Esophagus squamous epithelium (tissue), 5 donors: ENCODE data around the gene CATSPERD. TPM values are rescaled to one million over a fixed set of nuclear protein-coding genes. Genes with fewer than 3 reads are reported as not detected.

Experiments used
- DNase-seq: peaks from one replicate; lab custom pipeline; 2025; lab: John Stamatoyannopoulos, UW
- H3K27ac ChIP-seq, 4 donors: fragments of 200-600 bp; sonication (generic); one replicate each; pipeline ENCODE4 v1.5.1; 2016 to 2019; ENCODE audit warnings: mild to moderate bottlenecking in 1 of 4
- H3K27me3 ChIP-seq, 4 donors: fragments of 200-600 bp; sonication (generic); 1 replicate in 3 of 4; 2 replicates in 1 of 4; pipeline versions ENCODE4 v1.5.1 to v1.6.0; 2017 to 2021; ENCODE audit warnings: antibody characterized with exemption in 1 of 4
- H3K36me3 ChIP-seq, 3 donors: fragments of 200-600 bp; sonication (generic); one replicate each; pipeline ENCODE4 v1.5.1; 2016 to 2019
- H3K4me1 ChIP-seq, 3 donors: fragments of 200-600 bp; sonication (generic); one replicate each; pipeline ENCODE4 v1.5.1; 2017 to 2019
- H3K4me3 ChIP-seq, 4 donors: fragments of 200-600 bp; sonication (generic); 1 replicate in 3 of 4; 2 replicates in 1 of 4; pipeline ENCODE4 v1.5.1; 2016 to 2019; ENCODE audit warnings: mild to moderate bottlenecking in 2 of 4, moderate library complexity in 1 of 4
- H3K9me3 ChIP-seq, 3 donors: fragments of 200-600 bp; sonication (generic); one replicate each; pipeline ENCODE4 v1.5.1; 2016 to 2019
- POLR2A ChIP-seq, 4 donors: fragments of 450-650 bp; IDR thresholded peaks; one replicate each; pipeline ENCODE4 v1.6.1; 2017; ENCODE audit warnings: antibody characterized with exemption in 4 of 4, mild to moderate bottlenecking in 4 of 4, moderate library complexity in 3 of 4
- WGBS, 2 donors: methylation state at CpG; one replicate each; pipeline ENCODE4 v1.1.5; 2018; 5-methylcytosine and 5-hydroxymethylcytosine counted together
- intact Hi-C: fragments of 100-400 bp; cut with DNase I; formaldehyde crosslinking; loops from one replicate; pipeline ENCODE4 v1.15.0; 2022
- total RNA-seq, 4 donors: library from RNA; depleted of rRNA; stranded (reverse); fragments of >200 nt; gene quantifications; one replicate each; pipeline ENCODE4 v1.1.0, GENCODE V29; 2016
- TF ChIP-seq, protein P1 (sequence below), 6 experiments: fragments of 450-650 bp in 4 of 6; fragments of 200-600 bp in 2 of 6; sonication (generic) in 2 of 6; IDR thresholded peaks; one replicate each; pipeline ENCODE4 v1.5.1; 2016 to 2019; ENCODE audit warnings: antibody characterized with exemption in 6 of 6, mild to moderate bottlenecking in 4 of 6, moderate library complexity in 4 of 6
- donor health status: DM: yes; HTN: yes; CAD: no.

The CATSPERD gene
- total RNA-seq, 4 donors from 2014 or later = 0.19 TPM; not detected in 3

DNA sequence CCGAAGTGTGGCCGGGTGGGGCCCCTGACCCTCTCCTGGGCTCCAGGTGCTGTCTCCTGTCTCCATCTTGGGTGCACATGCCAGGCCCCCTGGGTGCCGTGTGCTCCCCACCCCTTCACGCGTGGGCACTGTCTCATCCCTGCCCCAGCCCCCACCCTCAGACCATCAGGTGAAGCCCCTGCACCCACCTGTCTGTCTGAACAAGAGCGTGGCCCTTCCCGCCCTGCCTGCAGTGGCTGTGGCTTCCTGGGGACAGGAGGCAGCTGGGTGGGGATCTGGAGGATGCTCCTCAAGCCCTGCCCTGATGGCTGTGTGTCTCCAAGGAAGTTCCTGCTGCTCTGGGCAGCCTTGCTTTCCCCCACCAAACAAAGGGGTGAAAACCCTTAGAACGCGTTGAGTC is 61.9 kb downstream of the CATSPERD start:
- Histone ChIP-seq H3K4me1 (no peaks in the 10 kb centered on the region), H3K27me3 (no peaks in the 10 kb centered on the region), H3K4me3 (no peak overlapping the region), H3K9me3 (no peaks in the 10 kb centered on the region), H3K27ac (no peak overlapping the region), H3K36me3 (peaks cover 25 to 47% (median 26%) of the 10 kb centered on the region in 3 donors)
- TF ChIP-seq, protein P1, sequence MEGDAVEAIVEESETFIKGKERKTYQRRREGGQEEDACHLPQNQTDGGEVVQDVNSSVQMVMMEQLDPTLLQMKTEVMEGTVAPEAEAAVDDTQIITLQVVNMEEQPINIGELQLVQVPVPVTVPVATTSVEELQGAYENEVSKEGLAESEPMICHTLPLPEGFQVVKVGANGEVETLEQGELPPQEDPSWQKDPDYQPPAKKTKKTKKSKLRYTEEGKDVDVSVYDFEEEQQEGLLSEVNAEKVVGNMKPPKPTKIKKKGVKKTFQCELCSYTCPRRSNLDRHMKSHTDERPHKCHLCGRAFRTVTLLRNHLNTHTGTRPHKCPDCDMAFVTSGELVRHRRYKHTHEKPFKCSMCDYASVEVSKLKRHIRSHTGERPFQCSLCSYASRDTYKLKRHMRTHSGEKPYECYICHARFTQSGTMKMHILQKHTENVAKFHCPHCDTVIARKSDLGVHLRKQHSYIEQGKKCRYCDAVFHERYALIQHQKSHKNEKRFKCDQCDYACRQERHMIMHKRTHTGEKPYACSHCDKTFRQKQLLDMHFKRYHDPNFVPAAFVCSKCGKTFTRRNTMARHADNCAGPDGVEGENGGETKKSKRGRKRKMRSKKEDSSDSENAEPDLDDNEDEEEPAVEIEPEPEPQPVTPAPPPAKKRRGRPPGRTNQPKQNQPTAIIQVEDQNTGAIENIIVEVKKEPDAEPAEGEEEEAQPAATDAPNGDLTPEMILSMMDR (IDR thresholded peaks at IDR 0.05) = no peak
- TF ChIP-seq POLR2A (IDR thresholded peaks at IDR 0.05) = no peak
- intact Hi-C loops = no loop called here
- WGBS, 2 donors = 83% methylated on average over 2 of the region's 9 CpGs; no CpG with 5 or more reads in 1 of the 2 donors
- no peak for DNase-seq

DNA sequence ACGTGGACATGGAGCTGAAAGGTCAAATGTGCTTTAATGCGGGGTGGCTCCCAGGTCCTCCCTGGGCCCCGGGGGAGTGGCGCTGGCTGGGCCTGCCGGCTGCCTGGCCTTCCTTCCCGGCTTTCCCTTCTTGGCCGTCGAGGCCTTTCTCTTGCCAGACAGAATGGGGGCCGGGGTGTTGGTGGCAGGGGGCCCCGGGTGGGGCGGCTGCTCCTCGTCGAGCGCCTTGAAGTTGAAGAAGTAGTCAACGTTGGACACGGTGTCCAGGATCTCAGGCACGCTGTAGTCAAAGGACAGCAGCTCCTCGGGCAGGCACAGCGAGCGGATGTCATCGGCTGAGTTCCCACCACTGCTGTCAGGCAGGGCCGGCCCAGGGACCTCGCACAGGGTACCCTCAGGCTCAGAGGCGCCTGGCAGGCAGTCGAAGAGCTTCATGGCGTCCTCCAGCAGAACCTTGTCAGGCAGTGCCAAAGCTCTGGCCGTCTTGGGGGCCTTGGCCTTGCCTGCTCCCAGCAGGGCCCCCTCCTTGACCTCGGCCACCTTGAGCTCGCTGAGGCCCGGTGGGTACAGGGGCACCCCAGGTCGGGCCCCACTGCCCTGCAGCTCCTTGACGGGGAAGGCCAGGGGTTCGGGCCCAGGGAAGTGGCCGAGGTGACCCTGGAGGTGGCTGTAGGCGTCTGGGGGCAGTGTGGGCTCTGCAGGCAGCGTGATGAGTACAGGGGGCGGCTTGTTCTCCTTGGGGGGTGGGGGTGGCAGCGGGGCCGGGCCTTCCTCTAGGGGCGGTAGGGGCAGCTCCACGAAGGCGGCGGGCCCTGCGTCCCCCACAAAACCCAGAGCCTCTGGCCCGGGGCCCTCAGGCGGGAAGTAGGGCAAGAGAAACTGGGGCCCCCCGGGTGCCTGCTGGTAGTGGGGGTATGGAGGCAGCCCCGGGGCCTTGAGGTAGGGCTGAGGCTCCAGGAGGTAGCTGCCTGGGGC is 62.8 kb downstream of the CATSPERD start:
- H3K9me3 ChIP-seq = no peaks in the 10 kb centered on the region
- H3K36me3 ChIP-seq = peaks cover 34 to 56% (median 35%) of the 10 kb centered on the region in 3 donors
- TF ChIP-seq POLR2A (IDR thresholded peaks at IDR 0.05) = no peak
- DNase-seq = no peak
- 64 to 78% methylated on average over 7 of the region's 48 CpGs for WGBS, 2 donors
- H3K27me3 ChIP-seq = no peaks in the 10 kb centered on the region
- intact Hi-C loops = no loop called here
- H3K4me3 ChIP-seq = no peak overlapping the region
- H3K4me1 ChIP-seq = no peaks in the 10 kb centered on the region
- H3K27ac ChIP-seq = no peak overlapping the region

DNA sequence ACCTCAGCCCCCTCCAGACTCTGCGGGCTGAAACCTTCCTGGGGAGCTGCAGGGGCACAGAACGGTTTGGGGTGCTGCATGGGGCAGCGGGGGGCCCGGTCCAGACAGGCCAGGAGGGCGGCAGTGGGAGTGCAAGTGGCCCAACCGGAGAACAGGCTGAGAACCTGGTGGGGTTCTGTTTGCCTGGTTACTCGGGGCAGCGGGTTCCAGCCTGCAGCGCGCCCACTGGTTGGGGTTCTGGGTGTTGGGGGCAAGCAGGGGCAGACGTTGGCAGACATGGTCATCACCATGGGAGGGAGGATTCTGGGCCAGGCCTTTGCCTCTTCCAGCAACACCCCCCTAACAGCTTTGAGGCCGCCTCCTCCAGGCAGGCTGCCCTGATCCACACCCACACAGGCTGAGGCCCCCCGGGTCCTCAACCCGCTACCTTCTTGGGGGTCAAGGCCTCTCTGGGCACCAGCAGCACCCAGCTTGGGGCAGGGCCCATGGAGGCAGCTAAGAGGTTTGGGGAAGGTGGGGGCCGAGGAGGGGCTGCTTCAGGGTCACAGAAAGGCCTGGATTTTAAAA is 64.2 kb downstream of the CATSPERD start, which contains the start of gene PRR22:
Gene PRR22 (minus strand): TSS at position 166 of the 567 bp plus-strand sequence. CDS start 86 bp downstream, at position 80.
- 50 to 94% methylated on average over 1 to 6 of the region's 15 CpGs for WGBS, 2 donors
- no peak for DNase-seq
- no peak within 1 kb of the TSS for H3K27ac ChIP-seq
- no peak within 1 kb of the TSS for H3K4me3 ChIP-seq
- intact Hi-C loops = no loop called here
- H3K9me3 ChIP-seq = no peaks in the 10 kb centered on the region
- peaks cover 6 to 10% (median 8%) of the 10 kb centered on the region in 3 donors for H3K4me1 ChIP-seq
- no peaks in the 10 kb centered on the region for H3K27me3 ChIP-seq
- no peak for TF ChIP-seq POLR2A (IDR thresholded peaks at IDR 0.05)
- TF ChIP-seq, protein P1 (IDR thresholded peaks at IDR 0.05) = no peak
- peaks cover 43 to 70% (median 49%) of the 10 kb centered on the region in 3 donors for H3K36me3 ChIP-seq

DNA sequence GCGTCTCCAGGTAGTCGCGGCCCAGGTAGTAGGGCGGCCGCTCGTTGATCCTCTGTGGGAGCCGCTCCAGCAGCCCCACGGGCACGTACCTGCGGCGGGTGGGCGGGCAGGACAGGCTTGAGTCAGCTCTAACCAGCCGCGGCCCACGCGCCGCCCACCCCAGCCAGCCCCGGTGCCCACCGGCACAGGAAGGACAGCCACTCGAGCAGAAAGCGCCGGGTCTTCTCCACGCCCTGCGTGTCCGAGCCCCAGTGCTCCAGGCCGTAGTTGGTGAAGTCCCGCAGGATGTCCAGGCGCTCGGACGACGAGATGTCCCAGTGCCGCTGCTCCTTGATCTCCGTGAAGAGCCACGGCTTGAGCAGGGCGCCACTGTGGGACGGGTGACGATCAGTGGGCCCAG is 65.0 kb downstream of the CATSPERD start:
- no peaks in the 10 kb centered on the region for H3K9me3 ChIP-seq
- no CpG with 5 or more reads among the region's 37 CpGs for WGBS, 2 donors
- no peaks in the 10 kb centered on the region for H3K27me3 ChIP-seq
- no peak overlapping the region for H3K4me3 ChIP-seq
- TF ChIP-seq, protein P1 (IDR thresholded peaks at IDR 0.05) = no peak
- TF ChIP-seq POLR2A (IDR thresholded peaks at IDR 0.05) = no peak
- peaks cover 13 to 17% (median 15%) of the 10 kb centered on the region in 3 donors for H3K4me1 ChIP-seq
- H3K36me3 ChIP-seq = peaks cover 43 to 74% (median 51%) of the 10 kb centered on the region in 3 donors
- DNase-seq = no peak
- H3K27ac ChIP-seq = no peak overlapping the region
- intact Hi-C loops = no loop called here

DNA sequence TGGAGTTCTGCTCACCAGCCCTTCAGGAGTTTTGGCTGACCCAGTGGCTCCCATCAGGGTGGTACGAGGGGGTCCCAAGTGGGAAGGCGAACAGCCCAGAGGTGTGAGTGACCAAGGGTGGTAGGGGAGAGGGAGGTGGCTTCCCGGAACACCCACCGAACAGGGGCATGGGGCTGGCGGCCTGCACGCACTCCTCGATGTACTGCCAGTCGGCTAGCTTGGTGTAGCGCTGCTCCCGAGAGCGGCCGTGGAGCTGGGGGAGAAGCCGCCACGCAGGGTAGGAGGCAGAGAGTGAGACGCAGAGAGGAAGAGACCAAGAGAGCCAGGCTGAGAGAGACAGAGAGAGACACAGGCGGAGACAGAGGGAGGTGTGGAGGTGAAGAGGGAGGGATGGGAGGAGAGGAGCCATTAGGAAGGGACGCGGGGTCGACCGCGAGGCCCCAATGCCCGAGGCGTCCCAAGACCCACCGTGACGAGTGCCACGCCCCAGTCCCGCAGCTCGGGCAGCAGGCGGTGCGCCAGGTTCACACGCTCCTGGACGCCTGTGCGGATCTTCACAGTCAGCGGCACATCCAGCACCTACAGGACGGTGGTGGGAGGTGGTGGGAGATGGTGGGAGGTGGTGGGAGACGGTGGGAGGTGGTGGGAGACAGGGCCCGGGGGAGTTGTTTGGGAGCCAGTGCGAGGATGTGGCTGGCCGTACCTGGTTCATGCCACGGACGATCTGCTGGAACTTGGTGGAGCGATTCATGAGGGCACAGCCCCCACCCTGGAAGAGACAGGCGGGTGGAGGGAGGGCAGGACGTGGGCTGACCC is 66.4 kb downstream of the CATSPERD start:
- 85 to 86% methylated on average over 32 to 42 of the region's 44 CpGs for WGBS, 2 donors
- H3K4me1 ChIP-seq = peaks cover 13 to 18% (median 15%) of the 10 kb centered on the region in 3 donors
- DNase-seq = no peak
- H3K27ac ChIP-seq = no peak overlapping the region
- no peaks in the 10 kb centered on the region for H3K27me3 ChIP-seq
- no peak for TF ChIP-seq POLR2A (IDR thresholded peaks at IDR 0.05)
- no peak overlapping the region for H3K4me3 ChIP-seq
- H3K9me3 ChIP-seq = no peaks in the 10 kb centered on the region
- H3K36me3 ChIP-seq = peaks cover 43 to 74% (median 51%) of the 10 kb centered on the region in 3 donors
- intact Hi-C loops = no loop called here
